Lower leg skin (tissue), 3 donors: ENCODE data around the gene UBE2E2.

Experiments used
- POLR2A ChIP-seq, 2 donors: fragments of 450-650 bp; IDR thresholded peaks; one replicate each; pipeline ENCODE4 v1.6.1; 2016 to 2017; ENCODE audit warnings: antibody characterized with exemption in 2 of 2, mild to moderate bottlenecking in 1 of 2, moderate library complexity in 1 of 2
- TF ChIP-seq, protein P1 (sequence below), 3 donors: fragments of 450-650 bp; IDR thresholded peaks; one replicate each; pipeline ENCODE4 v1.5.1; 2016; ENCODE audit warnings: antibody characterized with exemption in 3 of 3, mild to moderate bottlenecking in 3 of 3, moderate library complexity in 2 of 3

DNA sequence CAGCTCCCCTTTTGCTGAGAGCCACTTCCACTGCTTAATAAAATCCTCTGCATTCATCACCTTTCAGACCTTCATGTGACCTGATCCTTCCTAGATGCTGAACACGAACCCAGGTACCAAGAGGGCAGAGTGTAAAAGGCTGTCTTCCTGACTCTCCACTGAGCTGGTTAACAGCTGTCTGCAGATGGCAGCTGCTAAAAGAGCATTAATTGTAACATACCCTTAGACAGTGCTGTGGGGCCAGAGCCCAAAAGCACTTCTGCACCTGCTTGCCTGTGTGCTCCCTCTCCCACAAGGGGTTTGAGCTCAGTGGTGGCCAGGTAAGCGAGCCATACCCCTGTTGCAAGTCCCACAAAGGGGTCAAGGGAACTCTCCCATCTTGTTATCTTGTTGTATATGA is 187.3 kb downstream of the UBE2E2 start:
- no peak for TF ChIP-seq POLR2A (IDR thresholded peaks at IDR 0.05)
- TF ChIP-seq, protein P1, sequence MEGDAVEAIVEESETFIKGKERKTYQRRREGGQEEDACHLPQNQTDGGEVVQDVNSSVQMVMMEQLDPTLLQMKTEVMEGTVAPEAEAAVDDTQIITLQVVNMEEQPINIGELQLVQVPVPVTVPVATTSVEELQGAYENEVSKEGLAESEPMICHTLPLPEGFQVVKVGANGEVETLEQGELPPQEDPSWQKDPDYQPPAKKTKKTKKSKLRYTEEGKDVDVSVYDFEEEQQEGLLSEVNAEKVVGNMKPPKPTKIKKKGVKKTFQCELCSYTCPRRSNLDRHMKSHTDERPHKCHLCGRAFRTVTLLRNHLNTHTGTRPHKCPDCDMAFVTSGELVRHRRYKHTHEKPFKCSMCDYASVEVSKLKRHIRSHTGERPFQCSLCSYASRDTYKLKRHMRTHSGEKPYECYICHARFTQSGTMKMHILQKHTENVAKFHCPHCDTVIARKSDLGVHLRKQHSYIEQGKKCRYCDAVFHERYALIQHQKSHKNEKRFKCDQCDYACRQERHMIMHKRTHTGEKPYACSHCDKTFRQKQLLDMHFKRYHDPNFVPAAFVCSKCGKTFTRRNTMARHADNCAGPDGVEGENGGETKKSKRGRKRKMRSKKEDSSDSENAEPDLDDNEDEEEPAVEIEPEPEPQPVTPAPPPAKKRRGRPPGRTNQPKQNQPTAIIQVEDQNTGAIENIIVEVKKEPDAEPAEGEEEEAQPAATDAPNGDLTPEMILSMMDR (IDR thresholded peaks at IDR 0.05) = no peak
